Left cardiac atrium (tissue), 4 donors: Measurements from ENCODE around the gene RASA3. TPM values are rescaled to one million over a fixed set of nuclear protein-coding genes. Genes with fewer than 3 reads are reported as not detected.

Source experiments
- ATAC-seq, 2 donors: fragments of 200-7000 bp; cut with Tn5 transposase; one replicate each; pipeline ENCODE4 v1.9.1; 2020; ENCODE audit warnings: mild to moderate bottlenecking in 2 of 2, moderate library complexity in 2 of 2
- DNase-seq: peaks from one replicate; pipeline ENCODE4 v3.0.0-alpha.2; 2020
- intact Hi-C, 2 donors: fragments of 100-400 bp; cut with DNase I; formaldehyde crosslinking; loops; one replicate each; pipeline versions ENCODE4 v1.14.1 to v1.15.1; 2022 to 2023
- total RNA-seq, 2 donors: library from RNA; stranded (reverse); fragmentation: NEBNext Ultra II Directional; extraction: Animal tissue kit (Norgen Biotek cat#: 25700); gene quantifications; one replicate each; pipeline ENCODE4 v1.2.1, GENCODE V29; 2021
- donor health status: DM: no; HTN: yes; CAD: no.
- donor health status: DM: no; HTN: yes; CAD: no; lungs with severe emphysema.
- donor health status: DM: yes; HTN: yes; CAD: no.
- donor health status: Dilated cardiomyopathy.

RASA3 gene
- total RNA-seq, 2 donors from 2014 or later, result 19.9 to 20.1 TPM

GRCh38 chr13:113978741-113979481 is 153.5 kb downstream of the RASA3 start:
- no peak for ATAC-seq
- intact Hi-C loops, result no loop called here
- peak; percentile 14 for DNase-seq

DNA sequence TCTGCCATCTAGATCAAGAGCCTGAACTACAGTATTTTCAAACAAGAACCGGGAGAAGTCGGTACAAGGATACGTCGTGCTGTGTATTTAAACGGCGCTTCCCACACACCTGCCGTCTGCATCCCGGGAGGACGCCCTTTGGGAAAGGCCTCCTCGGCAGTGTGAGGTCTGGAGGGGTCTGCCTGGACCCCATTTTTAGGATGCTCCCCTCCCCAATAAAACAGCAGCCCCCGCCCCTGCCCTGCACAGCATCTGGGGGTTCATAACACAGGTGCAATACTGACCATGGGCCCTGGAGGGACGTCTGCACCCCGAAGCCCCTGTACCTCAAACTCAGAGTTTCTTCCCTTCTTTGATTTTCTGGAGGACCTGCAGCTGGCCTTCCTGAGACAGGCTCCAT is 154.4 kb downstream of the RASA3 start:
- ATAC-seq (no peak), DNase-seq (peak; percentile 1)
- intact Hi-C loops, result no loop called here

- DNase-seq (peak; percentile 18), ATAC-seq (no peak)
- intact Hi-C loops, result no loop called here
These were observed 155.4 kb downstream of the RASA3 start for GRCh38 chr13:113976711-113977684.

- no peak for ATAC-seq
- DNase-seq, result peak; percentile 13
- intact Hi-C loops, result no loop called here
These were observed 157.0 kb downstream of the RASA3 start for GRCh38 chr13:113975416-113975815.

DNA sequence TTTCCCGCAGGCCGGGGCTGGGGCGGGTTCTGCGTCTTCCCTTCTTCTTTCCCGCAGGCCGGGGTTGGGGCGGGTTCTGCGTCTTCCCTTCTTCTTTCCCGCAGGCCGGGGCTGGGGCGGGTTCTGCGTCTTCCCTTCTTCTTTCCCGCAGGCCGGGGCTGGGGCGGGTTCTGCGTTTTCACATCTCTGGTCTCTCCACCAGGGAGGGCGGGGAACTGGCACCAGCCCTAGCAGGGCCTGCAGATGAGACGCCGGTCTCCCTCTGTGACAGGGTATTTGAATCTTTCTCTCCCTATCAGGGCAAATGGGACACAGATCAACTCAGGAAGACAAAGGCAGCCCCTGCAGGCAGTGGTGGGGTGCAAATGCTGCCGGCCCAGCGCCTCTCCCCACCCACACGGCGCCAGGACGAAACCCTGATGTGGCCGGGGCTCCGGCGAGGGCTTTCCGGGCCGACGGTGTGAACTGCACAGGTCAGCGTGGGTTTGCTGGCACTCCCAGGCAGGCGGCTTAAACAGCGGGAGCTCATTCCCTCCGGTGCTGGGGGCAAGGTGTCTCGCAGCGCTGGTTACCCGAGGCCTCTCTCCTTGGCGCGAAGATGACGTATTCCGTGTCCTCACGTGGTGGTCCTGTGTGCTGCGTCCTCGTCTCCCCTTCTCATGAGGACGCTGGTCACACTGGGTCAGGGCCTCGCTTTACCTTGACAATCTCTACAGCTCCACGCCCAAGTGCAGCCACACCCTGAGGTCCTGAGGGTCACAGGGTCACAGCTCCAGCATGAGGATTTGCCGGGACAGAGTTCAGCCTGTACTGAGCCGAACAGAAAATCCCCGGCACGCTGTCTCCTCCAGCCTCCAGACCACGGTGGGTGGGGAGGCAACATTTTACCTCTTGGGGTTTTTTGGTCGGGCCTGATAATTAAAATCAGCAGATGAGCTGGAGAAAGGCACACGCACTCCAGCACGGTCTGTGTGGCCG is 157.8 kb downstream of the RASA3 start:
- DNase-seq (peak; percentile 22), ATAC-seq (no peak)
- intact Hi-C loops, result no loop called here

DNA sequence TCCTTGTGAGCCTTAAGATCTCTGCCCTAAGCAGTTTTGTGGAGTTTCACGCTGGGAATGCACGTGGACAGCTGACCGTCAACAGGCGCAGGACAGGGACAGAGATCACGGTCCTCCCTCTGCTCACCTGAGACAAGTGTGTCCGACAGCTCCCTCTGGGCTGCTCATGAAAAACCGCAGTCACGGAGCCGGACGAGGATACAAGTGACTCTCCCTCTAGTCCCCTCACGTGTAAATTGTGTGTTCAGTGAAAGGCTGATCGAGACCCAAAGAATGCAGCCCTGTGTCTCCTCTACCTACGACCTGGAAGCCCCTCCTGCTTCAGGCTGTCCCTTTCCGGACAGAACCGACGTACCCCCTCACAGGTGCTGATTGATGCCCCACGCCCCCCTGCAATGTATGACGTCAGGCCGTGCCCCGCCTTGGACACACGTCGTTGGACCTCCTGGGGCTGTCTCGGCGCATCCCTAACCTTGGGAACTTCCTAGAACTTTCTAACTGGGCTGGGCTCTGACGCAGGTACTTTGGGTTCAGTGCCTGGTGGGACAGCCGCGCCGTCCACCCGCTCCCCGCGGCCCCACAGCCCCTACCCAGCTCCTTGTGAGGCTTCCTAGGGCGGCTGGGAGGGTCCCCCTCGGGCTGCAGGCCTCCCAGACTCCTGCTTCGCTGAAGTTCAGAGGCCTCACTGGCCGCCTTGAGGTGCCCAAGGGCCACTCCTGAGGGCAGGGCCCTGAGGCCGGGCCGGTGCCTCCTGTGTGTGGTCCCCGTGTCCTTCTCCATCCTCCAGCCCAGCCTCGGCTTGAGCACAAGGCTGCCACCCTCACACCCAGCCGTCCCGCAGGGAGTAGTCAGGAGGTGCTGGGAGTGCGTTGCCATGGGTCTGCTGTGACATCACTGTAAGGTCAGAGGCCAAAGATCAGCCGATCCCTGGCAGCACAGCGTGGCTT is 158.9 kb downstream of the RASA3 start, which contains the start of gene C13orf46:
Gene C13orf46, minus strand, starts transcription at position 859 of the 947 bp plus-strand sequence. Its CDS starts 79 bp downstream, at position 780.
- DNase-seq, result peak; percentile 17
- no peak for ATAC-seq

GRCh38 chr13:113972451-113973217 is 159.8 kb downstream of the RASA3 start:
- ATAC-seq (peak in 1 of 2 donors; percentile 27), DNase-seq (peak; percentile 20)
- intact Hi-C loops, result no loop called here

More for the DNA sequence above, 158.9 kb downstream of the RASA3 start, which contains the start of gene C13orf46:
- intact Hi-C loops, result no loop called here

DNA sequence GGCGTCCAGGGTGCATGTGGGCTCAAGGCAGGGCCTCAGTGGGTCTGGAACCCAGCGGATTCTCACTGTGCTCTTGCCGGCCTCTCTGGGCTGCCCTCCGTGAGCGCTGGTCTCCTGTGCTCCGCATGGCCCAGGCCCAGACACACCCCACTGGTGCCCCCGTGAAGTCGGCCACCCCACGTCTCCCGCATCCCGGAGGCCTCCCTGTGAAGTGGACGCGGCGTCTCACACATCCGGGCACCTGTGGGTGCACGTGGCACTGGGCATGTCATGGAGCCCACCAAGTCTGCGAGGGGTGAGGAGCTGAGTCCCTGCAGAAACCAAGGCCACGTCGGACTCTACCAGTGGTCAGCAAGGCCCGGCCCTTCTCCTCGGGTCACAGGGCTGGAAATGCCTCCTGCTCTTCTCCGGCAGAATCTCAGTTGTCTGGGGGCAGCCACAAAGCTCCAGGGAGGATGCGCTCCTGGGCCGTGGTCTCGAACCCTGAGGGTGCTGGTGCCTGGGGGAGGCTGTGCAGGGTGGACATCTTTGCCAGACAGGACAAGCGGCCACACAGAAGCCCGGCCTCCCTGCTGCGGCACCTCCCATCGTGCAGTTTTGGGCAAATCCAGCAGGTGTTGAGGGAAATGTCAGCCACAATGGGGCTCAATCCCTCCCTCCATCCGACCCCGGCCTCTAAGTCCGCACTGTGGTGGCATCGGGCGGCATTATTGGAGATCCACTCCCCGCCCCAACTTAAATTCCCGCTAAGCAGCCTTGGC is 160.8 kb downstream of the RASA3 start:
- DNase-seq, result peak; percentile 19
- intact Hi-C loops, result no loop called here
- ATAC-seq, result no peak

DNA sequence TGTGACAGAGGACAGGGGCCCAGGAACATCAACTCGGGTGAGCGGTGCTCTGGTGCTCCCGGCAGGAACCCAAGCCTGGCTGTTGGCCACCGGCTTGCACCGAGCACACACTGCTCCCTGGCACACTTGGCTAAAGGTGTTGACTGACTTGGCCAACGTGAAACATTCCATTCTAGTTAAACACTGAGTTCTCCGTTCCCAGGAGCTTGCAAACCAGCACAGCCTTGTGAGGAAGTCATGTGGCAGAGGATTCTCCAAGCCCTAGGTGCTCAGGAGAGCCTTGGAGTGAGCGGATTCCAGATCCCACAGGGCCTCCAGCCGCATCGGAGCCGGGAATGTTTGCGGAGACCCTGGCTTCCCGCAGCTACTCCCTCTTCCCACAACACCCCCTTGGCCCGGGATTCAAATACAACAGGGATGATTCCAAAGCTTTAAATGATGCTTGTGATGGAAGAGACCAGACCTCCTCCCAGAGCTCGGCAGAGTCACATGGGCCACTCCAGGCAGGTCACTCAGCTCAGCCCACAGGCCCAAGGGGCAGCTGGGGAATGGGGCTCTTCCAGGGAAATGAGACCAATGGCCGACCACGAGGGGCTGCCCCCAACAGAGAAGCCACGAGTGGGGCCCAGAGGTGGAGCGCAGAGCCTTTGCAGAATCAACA is 161.5 kb downstream of the RASA3 start:
- DNase-seq, result peak; percentile 60
- ATAC-seq, result peak; percentile 83 to 85
- intact Hi-C loops, result no loop called here

DNA sequence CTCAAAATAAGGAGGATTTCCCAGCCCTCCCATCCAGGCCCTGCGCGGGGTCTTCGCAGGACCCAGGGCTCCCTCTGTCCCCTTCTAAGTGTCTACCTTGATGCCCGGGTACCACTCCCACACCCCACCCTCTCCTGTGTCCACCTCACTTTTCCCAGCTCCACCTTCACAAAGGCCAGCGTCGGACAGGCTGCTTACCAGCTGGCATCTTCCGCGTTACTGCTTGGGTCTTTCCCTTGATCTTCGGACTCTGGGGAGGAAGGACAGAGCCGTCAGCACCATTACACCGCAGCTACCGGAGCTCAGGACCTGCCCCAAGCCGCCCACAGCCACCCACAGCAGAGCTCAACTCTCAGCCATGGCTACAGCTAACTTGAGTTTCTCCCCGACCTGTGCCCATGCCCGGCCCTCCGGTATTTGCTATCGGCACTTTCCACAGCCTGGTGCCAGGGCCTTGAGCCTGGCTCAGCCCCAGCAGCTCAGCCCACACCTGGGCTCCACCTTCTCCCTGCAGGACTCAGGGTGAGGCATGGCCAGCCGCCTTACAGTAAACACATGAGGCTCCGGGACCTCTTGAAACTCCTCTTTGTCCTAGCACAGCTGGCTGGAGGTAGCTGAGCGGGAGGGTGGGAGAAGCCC is 162.3 kb downstream of the RASA3 start:
- DNase-seq (peak; percentile 24), ATAC-seq (peak; percentile 23 to 73)
- intact Hi-C loops, result no loop called here

- intact Hi-C loops, result no loop called here
- no peak for ATAC-seq
- peak; percentile 13 for DNase-seq
These were observed 163.0 kb downstream of the RASA3 start for GRCh38 chr13:113969311-113969972.

DNA sequence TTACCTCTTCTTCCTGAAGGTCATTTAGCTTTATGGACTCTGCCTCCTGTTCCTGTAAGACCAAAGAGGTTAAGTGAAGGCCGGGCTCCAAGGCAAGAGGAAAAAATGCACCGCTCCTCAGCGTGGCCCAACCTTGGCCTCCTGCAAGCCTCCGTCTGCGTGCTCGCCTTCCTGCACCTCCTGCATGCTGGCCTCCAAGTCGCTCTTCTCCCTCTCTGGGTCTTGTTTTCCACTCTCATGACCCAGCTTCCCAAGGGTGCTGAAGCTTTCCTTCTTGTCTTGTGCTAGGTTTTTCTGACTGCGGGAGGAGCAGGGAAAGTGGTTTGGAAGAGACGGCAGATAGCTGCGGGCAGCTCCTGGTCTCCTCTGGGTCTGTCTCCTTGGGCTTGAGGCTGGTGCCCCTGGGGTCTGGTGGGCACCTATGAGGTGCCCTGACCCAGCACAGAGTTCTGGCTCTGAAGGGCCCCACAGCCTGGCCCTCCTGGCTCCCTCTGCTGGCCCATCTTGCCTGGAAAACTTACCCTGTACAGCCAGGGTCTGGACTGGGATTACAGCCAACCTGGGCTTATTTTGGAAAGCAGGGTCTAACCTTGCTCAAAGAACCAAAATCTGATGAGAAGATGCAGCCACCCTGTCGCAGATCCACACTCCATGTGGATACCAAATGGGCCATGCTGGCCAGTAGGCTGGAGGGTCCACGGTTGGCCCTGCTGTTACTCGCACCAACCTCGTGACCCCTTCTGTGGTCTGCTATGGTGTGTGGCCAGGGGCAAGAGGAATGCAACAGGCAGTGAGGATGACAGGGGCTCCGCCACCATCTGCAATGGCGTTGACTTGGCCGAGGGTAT is 163.7 kb downstream of the RASA3 start:
- DNase-seq (peak; percentile 19), ATAC-seq (no peak)
- intact Hi-C loops, result no loop called here

DNA sequence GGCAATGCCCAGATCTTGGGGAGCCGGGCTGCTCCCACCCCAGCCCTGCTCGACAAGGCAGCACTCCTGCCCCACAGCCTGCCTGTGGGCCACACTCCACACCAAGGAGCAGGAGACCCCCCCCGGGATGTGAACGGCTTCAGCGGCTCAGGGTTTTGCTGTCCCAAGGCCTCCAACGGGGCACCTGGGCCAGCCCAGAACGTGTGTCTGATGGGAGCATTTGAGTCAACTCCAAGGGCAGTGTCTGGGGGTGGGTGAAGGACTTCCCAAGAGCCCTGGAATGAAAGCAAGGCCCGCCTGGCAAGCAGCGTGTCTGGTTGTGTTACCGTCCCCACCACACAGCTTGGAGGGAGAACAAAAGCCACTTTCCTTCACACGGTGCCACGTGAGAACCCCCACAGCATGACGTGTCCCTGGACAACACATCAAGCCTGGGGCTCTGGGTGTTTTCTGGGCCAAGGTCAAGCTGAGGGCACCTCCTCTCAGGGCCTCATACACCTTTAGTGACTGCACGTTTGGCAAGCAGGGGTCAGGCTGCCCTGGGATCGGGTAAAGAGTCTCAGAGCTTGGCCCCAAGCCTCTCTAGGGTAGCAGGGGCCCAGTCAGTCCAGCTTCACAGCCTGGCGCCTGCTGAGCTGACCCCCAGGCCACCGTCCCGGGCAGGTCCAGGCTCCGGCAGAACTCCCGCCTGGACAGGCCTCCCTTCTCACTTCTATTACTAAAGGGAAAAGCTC is 164.5 kb downstream of the RASA3 start:
- ATAC-seq (no peak), DNase-seq (peak; percentile 32)
- intact Hi-C loops, result no loop called here
